HEK293 (cell line): ENCODE data around the gene OR12D1.

Experiments
- CTCF ChIA-PET: fragments of 350-600 bp; formaldehyde crosslinking; extraction: SDS; loops from one replicate; lab custom pipeline; 2021; ENCODE audit warnings: antibody characterized with exemption; lab: Yijun Ruan, JAX
- POLR2A ChIA-PET: fragments of 300-600 bp; formaldehyde crosslinking; extraction: SDS; loops from one replicate; lab custom pipeline; 2020; ENCODE audit warnings: antibody characterized with exemption, inconsistent platforms; lab: Yijun Ruan, JAX
- H3K27ac ChIP-seq: fragments of 200-500 bp; sonication (Bioruptor generic); 2 replicates; pipeline ENCODE4 v1.5.1; 2014; ENCODE audit warnings: low read depth, low read length, control low read depth, inconsistent platforms; ENCODE audit errors: extremely low read depth
- H3K36me3 ChIP-seq, 2 experiments: fragments of 200-500 bp in 1 of 2; sonication (Bioruptor generic) in 1 of 2; 1 replicate in 1 of 2; 2 replicates in 1 of 2; pipeline ENCODE4 v1.5.1; 2014 to 2017; ENCODE audit warnings: inconsistent platforms in 2 of 2, low read length in 2 of 2; ENCODE audit not compliant: control insufficient read depth in 2 of 2, insufficient read depth in 1 of 2
- H3K4me1 ChIP-seq: fragments of 200-500 bp; sonication (Bioruptor generic); 2 replicates; pipeline ENCODE4 v1.5.1; 2014; ENCODE audit warnings: mild to moderate bottlenecking, low read length, inconsistent platforms; ENCODE audit not compliant: control insufficient read depth, insufficient read depth
- H3K4me3 ChIP-seq: 2 replicates; pipeline ENCODE4 v1.5.1; 2011; ENCODE audit warnings: low read depth, mild to moderate bottlenecking, control low read depth, low read length, moderate library complexity
- H3K9me3 ChIP-seq: fragments of 200-500 bp; sonication (Bioruptor generic); 2 replicates; pipeline ENCODE4 v1.5.1; 2014; ENCODE audit warnings: low read depth, low read length, inconsistent platforms; ENCODE audit not compliant: control insufficient read depth, insufficient read depth
- KLF7 ChIP-seq: fragments of 450-650 bp; formaldehyde crosslinking; IDR thresholded peaks from 2 replicates; pipeline ENCODE4 v1.5.1; 2016; ENCODE audit warnings: missing biosample characterization, missing genetic modification characterization, borderline replicate concordance
- PRDM10 ChIP-seq: fragments of 450-650 bp; formaldehyde crosslinking; IDR thresholded peaks from 2 replicates; pipeline ENCODE4 v1.5.1; 2016; ENCODE audit warnings: missing biosample characterization, missing genetic modification characterization
- REPIN1 ChIP-seq: fragments of 450-650 bp; formaldehyde crosslinking; IDR thresholded peaks from 2 replicates; pipeline ENCODE4 v1.5.1; 2017; ENCODE audit warnings: missing biosample characterization, missing genetic modification characterization, low read depth
- SCRT1 ChIP-seq: fragments of 450-650 bp; formaldehyde crosslinking; IDR thresholded peaks from 2 replicates; pipeline ENCODE4 v1.5.1; 2016; ENCODE audit warnings: missing biosample characterization, missing genetic modification characterization, borderline replicate concordance
- SCRT2 ChIP-seq: fragments of 450-650 bp; formaldehyde crosslinking; IDR thresholded peaks from 2 replicates; pipeline ENCODE4 v1.5.1; 2016; ENCODE audit warnings: missing biosample characterization, missing genetic modification characterization
- TCF7L2 ChIP-seq: IDR thresholded peaks from 2 replicates; pipeline ENCODE4 v1.6.1; 2011; ENCODE audit warnings: low read depth, mild to moderate bottlenecking, inconsistent platforms, low read length, moderate library complexity, borderline replicate concordance
- YY2 ChIP-seq: fragments of 450-650 bp; formaldehyde crosslinking; IDR thresholded peaks from 2 replicates; pipeline ENCODE4 v1.5.1; 2016; ENCODE audit warnings: missing biosample characterization, missing genetic modification characterization
- ZEB2 ChIP-seq: fragments of 450-650 bp; formaldehyde crosslinking; IDR thresholded peaks from 2 replicates; pipeline ENCODE4 v1.5.1; 2016; ENCODE audit warnings: missing biosample characterization, missing genetic modification characterization
- ZNF132 ChIP-seq: fragments of 450-650 bp; formaldehyde crosslinking; IDR thresholded peaks from 2 replicates; pipeline ENCODE4 v1.5.1; 2017; ENCODE audit warnings: missing biosample characterization, missing genetic modification characterization, borderline replicate concordance
- ZNF133 ChIP-seq: fragments of 450-650 bp; formaldehyde crosslinking; IDR thresholded peaks from 2 replicates; pipeline ENCODE4 v1.5.1; 2016; ENCODE audit warnings: missing biosample characterization, missing genetic modification characterization
- ZNF140 ChIP-seq: fragments of 450-650 bp; formaldehyde crosslinking; IDR thresholded peaks from 2 replicates; pipeline ENCODE4 v1.5.1; 2016; ENCODE audit warnings: missing biosample characterization, missing genetic modification characterization
- ZNF146 ChIP-seq: fragments of 450-650 bp; formaldehyde crosslinking; IDR thresholded peaks from 2 replicates; pipeline ENCODE4 v1.5.1; 2016; ENCODE audit warnings: missing biosample characterization, missing genetic modification characterization
- ZNF157 ChIP-seq: fragments of 450-650 bp; formaldehyde crosslinking; IDR thresholded peaks from 2 replicates; pipeline ENCODE4 v1.5.1; 2016; ENCODE audit warnings: missing biosample characterization, missing genetic modification characterization
- ZNF426 ChIP-seq: fragments of 450-650 bp; formaldehyde crosslinking; IDR thresholded peaks from 2 replicates; pipeline ENCODE4 v1.5.1; 2017; ENCODE audit warnings: missing biosample characterization, missing genetic modification characterization, mild to moderate bottlenecking, inconsistent platforms, moderate library complexity
- ZNF433 ChIP-seq: fragments of 450-650 bp; formaldehyde crosslinking; IDR thresholded peaks from 2 replicates; pipeline ENCODE4 v1.5.1; 2016; ENCODE audit warnings: missing biosample characterization, missing genetic modification characterization, low read depth
- ZNF501 ChIP-seq: fragments of 450-650 bp; formaldehyde crosslinking; IDR thresholded peaks from 2 replicates; pipeline ENCODE4 v1.5.1; 2016; ENCODE audit warnings: missing biosample characterization, missing genetic modification characterization
- ZNF571 ChIP-seq: fragments of 450-650 bp; formaldehyde crosslinking; IDR thresholded peaks from 2 replicates; pipeline ENCODE4 v1.5.0; 2017; ENCODE audit warnings: missing biosample characterization, missing genetic modification characterization
- ZNF624 ChIP-seq: fragments of 450-650 bp; formaldehyde crosslinking; IDR thresholded peaks from 2 replicates; pipeline ENCODE4 v1.5.1; 2017; ENCODE audit warnings: missing biosample characterization, missing genetic modification characterization
- ZNF645 ChIP-seq: fragments of 450-650 bp; formaldehyde crosslinking; IDR thresholded peaks from 2 replicates; pipeline ENCODE4; 2016; ENCODE audit warnings: missing biosample characterization, missing genetic modification characterization
- ZNF654 ChIP-seq: fragments of 450-650 bp; formaldehyde crosslinking; IDR thresholded peaks from 2 replicates; pipeline ENCODE4 v1.5.1; 2016; ENCODE audit warnings: low read depth, missing biosample characterization, missing genetic modification characterization
- ZNF747 ChIP-seq: fragments of 450-650 bp; formaldehyde crosslinking; IDR thresholded peaks from 2 replicates; pipeline ENCODE4 v1.5.1; 2016; ENCODE audit warnings: missing biosample characterization, missing genetic modification characterization
- ZNF791 ChIP-seq: fragments of 450-650 bp; formaldehyde crosslinking; IDR thresholded peaks from 2 replicates; pipeline ENCODE4 v1.5.1; 2016; ENCODE audit warnings: missing biosample characterization, missing genetic modification characterization
- ZSCAN16 ChIP-seq: fragments of 450-650 bp; formaldehyde crosslinking; IDR thresholded peaks from 2 replicates; pipeline ENCODE4 v1.5.1; 2016; ENCODE audit warnings: missing biosample characterization, missing genetic modification characterization
- TF ChIP-seq, protein P1 (sequence below): fragments of 450-650 bp; formaldehyde crosslinking; IDR thresholded peaks from 2 replicates; pipeline ENCODE4 v1.5.1; 2016; ENCODE audit warnings: missing biosample characterization, missing genetic modification characterization, borderline replicate concordance

Gene OR12D1

GRCh38 chr6:29375191-29375590 is 39.5 kb upstream of the OR12D1 start, which contains the start of gene OR12D3:
TSS of gene OR12D3 (minus strand) at chr6:29375291. CDS start at chr6:29375287, 4 bp downstream.
- Histone ChIP-seq H3K4me1 (no peaks in the 10 kb centered on the region), H3K27ac (no peak within 1 kb of the TSS), H3K36me3 (no peaks in the 10 kb centered on the region), H3K9me3 (no peaks in the 10 kb centered on the region), H3K4me3 (no peak within 1 kb of the TSS)
- CTCF ChIA-PET, result interaction anchor here (0.6 to 5.3 kb wide), 16 partner anchors 14 to 278 kb away, joined by 3 to 30 read pairs (median 3); partner anchors contain the start of genes OR12D1 and OR2H2
- TF ChIP-seq TCF7L2, result no peak
- POLR2A ChIA-PET, result no interaction called here

DNA sequence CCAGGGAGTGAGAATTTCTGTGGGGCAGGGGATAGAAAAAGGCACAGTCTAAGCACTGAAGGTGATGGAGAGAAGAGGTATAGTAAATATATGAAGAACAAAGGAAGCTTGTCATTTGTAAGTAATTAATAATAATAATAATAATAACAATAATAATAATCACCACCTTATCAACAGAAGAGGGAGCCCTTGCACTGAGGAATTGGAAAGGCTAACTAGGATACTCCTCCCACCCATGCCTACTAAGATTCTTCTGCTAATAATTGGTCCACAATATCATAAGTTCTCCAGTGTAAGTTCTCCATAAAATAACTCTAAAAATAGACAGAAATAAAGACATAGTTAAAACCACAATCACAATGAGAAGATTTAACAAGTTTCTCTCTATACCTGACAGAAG is 38.7 kb upstream of the OR12D1 start:
- no peaks in the 10 kb centered on the region for H3K9me3 ChIP-seq
- ChIA-PET POLR2A (no interaction called here), CTCF (interaction anchor here (0.5 to 5.3 kb wide), 19 partner anchors 8 to 618 kb away, joined by 3 to 30 read pairs (median 4); partner anchors contain the start of genes OR12D1 and OR2H2)
- H3K27ac ChIP-seq, result no peak overlapping the region
- no peak overlapping the region for H3K4me3 ChIP-seq
- no peaks in the 10 kb centered on the region for H3K4me1 ChIP-seq
- no peaks in the 10 kb centered on the region for H3K36me3 ChIP-seq
- TF ChIP-seq REPIN1 (tag by site-specific recombination), result peak; percentile 50; the same call in 1 of the 2 replicates
- no peak for TF ChIP-seq ZNF157 (tag by site-specific recombination)
- peak; percentile 22 for TF ChIP-seq ZNF654

DNA sequence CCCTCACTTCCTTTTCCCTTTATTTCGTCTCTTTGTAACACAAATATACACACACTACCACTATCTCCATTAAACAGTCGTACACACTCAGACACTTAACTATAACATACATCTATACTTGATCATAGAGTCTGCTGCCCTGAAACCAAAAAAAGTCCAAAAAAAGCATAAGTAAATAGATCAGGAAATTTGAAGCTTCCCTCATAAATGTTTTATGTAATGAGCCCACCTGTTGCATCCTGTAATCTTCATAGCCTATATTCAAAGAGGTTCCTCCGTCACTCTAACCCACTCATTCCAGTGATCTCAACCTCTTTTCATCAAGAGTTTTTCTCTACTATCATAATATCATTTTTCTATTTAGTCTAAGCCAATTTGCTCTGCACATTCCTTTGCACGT is 26.2 kb upstream of the OR12D1 start:
- POLR2A ChIA-PET, result no interaction called here
- H3K27ac ChIP-seq, result no peak overlapping the region

GRCh38 chr6:29395331-29395730 is 19.4 kb upstream of the OR12D1 start, which contains the start of gene OR12D2:
TSS of gene OR12D2 (plus strand) at chr6:29395631. CDS start at chr6:29396700, 1,069 bp downstream.
- CTCF ChIA-PET, result no interaction called here
- Histone ChIP-seq H3K27ac (no peak within 1 kb of the TSS), H3K36me3 (no peaks in the 10 kb centered on the region), H3K4me1 (no peaks in the 10 kb centered on the region), H3K9me3 (no peaks in the 10 kb centered on the region), H3K4me3 (no peak within 1 kb of the TSS)
- POLR2A ChIA-PET, result no interaction called here
- TF ChIP-seq, protein P1, sequence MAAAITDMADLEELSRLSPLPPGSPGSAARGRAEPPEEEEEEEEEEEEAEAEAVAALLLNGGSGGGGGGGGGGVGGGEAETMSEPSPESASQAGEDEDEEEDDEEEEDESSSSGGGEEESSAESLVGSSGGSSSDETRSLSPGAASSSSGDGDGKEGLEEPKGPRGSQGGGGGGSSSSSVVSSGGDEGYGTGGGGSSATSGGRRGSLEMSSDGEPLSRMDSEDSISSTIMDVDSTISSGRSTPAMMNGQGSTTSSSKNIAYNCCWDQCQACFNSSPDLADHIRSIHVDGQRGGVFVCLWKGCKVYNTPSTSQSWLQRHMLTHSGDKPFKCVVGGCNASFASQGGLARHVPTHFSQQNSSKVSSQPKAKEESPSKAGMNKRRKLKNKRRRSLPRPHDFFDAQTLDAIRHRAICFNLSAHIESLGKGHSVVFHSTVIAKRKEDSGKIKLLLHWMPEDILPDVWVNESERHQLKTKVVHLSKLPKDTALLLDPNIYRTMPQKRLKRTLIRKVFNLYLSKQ, result no peak
- no peak for TF ChIP-seq ZNF146 (tag by site-specific recombination)
- no peak for TF ChIP-seq ZNF140 (tag by site-specific recombination)
- no peak for TF ChIP-seq ZNF426 (tag by site-specific recombination)
- TF ChIP-seq ZNF571 (tag by site-specific recombination), result no peak
- no peak for TF ChIP-seq ZNF132 (tag by site-specific recombination)
- TF ChIP-seq ZSCAN16 (tag by site-specific recombination), result no peak
- no peak for TF ChIP-seq KLF7
- no peak for TF ChIP-seq ZNF747
- no peak for TF ChIP-seq ZNF433
- no peak for TF ChIP-seq ZEB2 (tag by site-specific recombination)
- TF ChIP-seq PRDM10 (tag by site-specific recombination), result no peak
- TF ChIP-seq ZNF133, result no peak
- no peak for TF ChIP-seq ZNF624 (tag by site-specific recombination)
- no peak for TF ChIP-seq YY2
- TF ChIP-seq ZNF501 (tag by site-specific recombination), result no peak
- no peak for TF ChIP-seq REPIN1 (tag by site-specific recombination)

More for the DNA sequence above, 26.2 kb upstream of the OR12D1 start:
- no peak overlapping the region for H3K4me3 ChIP-seq
- CTCF ChIA-PET, result no interaction called here
- TF ChIP-seq SCRT1 (peak; percentile 82), ZNF433 (no peak), ZNF791 (tag by site-specific recombination) (no peak), SCRT2 (tag by site-specific recombination) (peak; percentile 93), ZNF645 (no peak)
- no peaks in the 10 kb centered on the region for H3K4me1 ChIP-seq
- H3K36me3 ChIP-seq, result no peaks in the 10 kb centered on the region
- no peaks in the 10 kb centered on the region for H3K9me3 ChIP-seq
